SK-N-SH (cell line): ENCODE data around the gene CDKAL1.

Source experiments
- CHD2 ChIP-seq: fragments of 150-350 bp; IDR thresholded peaks from 2 replicates; pipeline ENCODE4 v1.6.1; 2018; ENCODE audit warnings: low read length; ENCODE audit not compliant: partially characterized antibody
- EP300 ChIP-seq, 2 experiments: IDR thresholded peaks; 2 replicates each; pipeline versions ENCODE4 v1.4.0 to v1.6.1; 2012; ENCODE audit warnings: borderline replicate concordance in 1 of 2, low read depth in 1 of 2, low read length in 1 of 2
- EZH2phosphoT487 ChIP-seq: fragments of 200-600 bp; sonication (generic); IDR thresholded peaks from 2 replicates; pipeline ENCODE4 v1.6.1; 2017; ENCODE audit warnings: low read depth, mixed run types, mild to moderate bottlenecking, antibody characterized with exemption, moderate library complexity, borderline replicate concordance
- GABPA ChIP-seq: IDR thresholded peaks from 2 replicates; pipeline ENCODE4 v1.4.0; 2012; ENCODE audit warnings: low read depth, mild to moderate bottlenecking
- MAX ChIP-seq: IDR thresholded peaks from 2 replicates; pipeline ENCODE4 v1.4.0; 2012; ENCODE audit warnings: low read depth
- NFIC ChIP-seq: IDR thresholded peaks from 2 replicates; pipeline ENCODE4 v1.4.0; 2012; ENCODE audit warnings: borderline replicate concordance
- RCOR1 ChIP-seq: fragments of 150-350 bp; IDR thresholded peaks from 2 replicates; pipeline ENCODE4 v1.6.1; 2017; ENCODE audit warnings: antibody characterized with exemption, low read length
- RFX5 ChIP-seq: IDR thresholded peaks from 2 replicates; pipeline ENCODE4 v1.6.1; 2012; ENCODE audit warnings: mild to moderate bottlenecking, improper control_type of control experiment, low read length
- RXRA ChIP-seq: IDR thresholded peaks from 2 replicates; pipeline ENCODE4 v1.4.0; 2012; ENCODE audit warnings: low read depth, mild to moderate bottlenecking, borderline replicate concordance
- SIN3A ChIP-seq: IDR thresholded peaks from 2 replicates; pipeline ENCODE4 v1.6.1; 2012; ENCODE audit warnings: low read depth, mild to moderate bottlenecking, low read length, moderate library complexity, borderline replicate concordance
- USF2 ChIP-seq: fragments of 150-350 bp; IDR thresholded peaks from 2 replicates; pipeline ENCODE4 v1.6.1; 2017; ENCODE audit warnings: antibody characterized with exemption, low read length, low read depth, borderline replicate concordance
- YY1 ChIP-seq: IDR thresholded peaks from 2 replicates; pipeline ENCODE4 v1.4.0; 2012; ENCODE audit warnings: low read depth, mild to moderate bottlenecking
- TF ChIP-seq, protein P1 (sequence below): fragments of 200-600 bp; sonication (generic); IDR thresholded peaks from 2 replicates; pipeline ENCODE4 v1.6.1; 2017; ENCODE audit warnings: antibody characterized with exemption, mild to moderate bottlenecking, moderate library complexity

DNA sequence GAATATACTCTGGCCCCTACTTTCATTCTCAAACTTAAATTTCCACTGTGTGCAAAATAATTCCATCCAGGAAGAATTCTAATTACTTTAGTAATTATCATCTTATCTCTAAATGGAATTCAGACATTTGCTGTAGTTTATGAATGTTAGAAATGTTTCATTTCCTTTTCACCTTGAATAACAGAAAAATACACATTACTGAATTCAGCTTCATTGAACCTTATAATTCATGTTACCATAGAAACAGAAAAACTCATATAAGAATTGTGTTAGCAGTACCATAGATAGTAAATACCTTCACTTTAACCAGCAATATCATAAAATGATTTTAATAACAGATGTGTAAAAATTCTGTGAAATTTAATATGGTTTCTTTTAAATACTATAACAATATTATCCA, 514.9 kb downstream of the CDKAL1 start:
- TF ChIP-seq, protein P1, sequence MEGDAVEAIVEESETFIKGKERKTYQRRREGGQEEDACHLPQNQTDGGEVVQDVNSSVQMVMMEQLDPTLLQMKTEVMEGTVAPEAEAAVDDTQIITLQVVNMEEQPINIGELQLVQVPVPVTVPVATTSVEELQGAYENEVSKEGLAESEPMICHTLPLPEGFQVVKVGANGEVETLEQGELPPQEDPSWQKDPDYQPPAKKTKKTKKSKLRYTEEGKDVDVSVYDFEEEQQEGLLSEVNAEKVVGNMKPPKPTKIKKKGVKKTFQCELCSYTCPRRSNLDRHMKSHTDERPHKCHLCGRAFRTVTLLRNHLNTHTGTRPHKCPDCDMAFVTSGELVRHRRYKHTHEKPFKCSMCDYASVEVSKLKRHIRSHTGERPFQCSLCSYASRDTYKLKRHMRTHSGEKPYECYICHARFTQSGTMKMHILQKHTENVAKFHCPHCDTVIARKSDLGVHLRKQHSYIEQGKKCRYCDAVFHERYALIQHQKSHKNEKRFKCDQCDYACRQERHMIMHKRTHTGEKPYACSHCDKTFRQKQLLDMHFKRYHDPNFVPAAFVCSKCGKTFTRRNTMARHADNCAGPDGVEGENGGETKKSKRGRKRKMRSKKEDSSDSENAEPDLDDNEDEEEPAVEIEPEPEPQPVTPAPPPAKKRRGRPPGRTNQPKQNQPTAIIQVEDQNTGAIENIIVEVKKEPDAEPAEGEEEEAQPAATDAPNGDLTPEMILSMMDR: no peak
- TF ChIP-seq NFIC (no peak), RFX5 (no peak), YY1 (no peak), RXRA (no peak), EP300 (IDR thresholded peaks at IDR 0.05; ENCODE audit: borderline replicate concordance in 1 of 2, low read depth in 1 of 2, low read length in 1 of 2) (no peak), GABPA (no peak), RCOR1 (no peak), EZH2phosphoT487 (no peak), CHD2 (no peak), MAX (no peak), SIN3A (no peak), USF2 (no peak)
